Activated CD4-positive, alpha-beta T cell treated with anti-CD3 and anti-CD28 coated beads, Interleukin-2, amount 50 U/mL, for 24 hours (primary cell): ENCODE results near the gene CEP97.

ENCODE experiments used
- DNase-seq, 2 donors: peaks; one replicate each; pipeline ENCODE4 v3.0.0-alpha.2; 2020; ENCODE audit warnings: low read depth in 1 of 2, low spot score in 1 of 2

The CEP97 gene

GRCh38 chr3:101811875-101812274 lies 87.5 kb downstream of the CEP97 start:
- no peak for DNase-seq

GRCh38 chr3:101812895-101813294 lies 88.5 kb downstream of the CEP97 start:
- no peak for DNase-seq

- no peak for DNase-seq
Observed at GRCh38 chr3:101813817-101814440, 89.5 kb downstream of the CEP97 start.

DNA sequence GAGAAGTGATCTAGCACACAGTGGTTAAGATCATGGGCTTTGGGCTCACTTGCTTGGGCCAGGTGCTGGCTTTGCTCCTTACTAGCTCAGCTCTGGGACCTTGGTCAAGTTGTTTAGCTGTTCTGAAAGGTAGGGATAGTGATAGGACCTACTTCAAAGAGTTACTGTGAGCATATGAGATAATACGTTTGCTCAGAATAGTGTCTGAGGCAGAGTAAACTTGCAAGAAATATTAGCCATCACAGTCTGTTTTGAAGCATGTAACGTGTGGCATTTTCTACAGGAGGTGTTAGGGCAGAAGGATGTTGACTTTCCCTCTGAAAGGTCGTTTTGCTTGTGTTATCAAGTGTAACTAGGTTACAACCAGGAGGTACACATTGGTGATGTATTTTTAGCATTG lies 90.4 kb downstream of the CEP97 start:
- no peak for DNase-seq

DNA sequence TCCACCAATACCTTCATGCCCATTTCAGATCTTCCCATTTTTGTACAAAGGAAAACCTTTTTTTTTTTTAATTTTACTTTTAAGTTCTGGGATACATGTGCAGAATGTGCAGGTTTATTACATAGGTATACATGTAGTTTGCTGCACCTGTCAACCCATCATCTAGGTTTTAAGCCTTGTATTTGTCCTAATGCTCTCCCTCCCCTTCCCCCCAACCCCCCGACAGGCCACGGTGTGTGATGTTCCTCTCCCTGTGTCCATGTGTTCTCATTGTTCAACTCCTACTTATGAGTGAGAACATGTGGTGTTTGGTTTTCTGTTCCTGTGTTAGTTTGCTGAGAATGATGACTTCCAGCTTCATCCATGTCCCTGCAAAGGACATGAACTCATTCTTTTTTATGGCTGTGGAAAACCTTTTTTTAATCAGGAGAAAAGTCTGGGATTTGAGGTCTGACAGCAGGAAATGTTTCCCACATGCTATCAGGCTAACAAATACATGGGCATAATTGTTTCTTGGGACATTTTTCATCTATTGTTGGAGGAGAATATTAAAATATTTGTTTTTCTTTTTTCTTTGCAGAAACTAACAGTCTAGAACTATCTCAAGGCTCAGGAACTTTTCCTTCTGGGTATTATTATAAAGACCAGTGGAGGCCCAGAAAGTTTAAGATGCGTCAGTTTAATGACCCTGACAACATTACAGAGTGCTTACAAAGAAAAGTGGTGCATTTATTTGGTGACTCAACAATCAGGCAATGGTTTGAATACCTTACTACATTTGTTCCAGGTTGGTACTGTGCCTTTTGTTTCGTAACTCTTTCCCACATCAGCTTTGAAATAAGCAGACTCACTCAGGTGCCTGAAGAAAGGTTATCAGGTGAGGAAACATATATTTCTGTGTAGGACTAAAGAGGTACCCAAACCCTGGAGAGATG lies 92.1 kb downstream of the CEP97 start:
- DNase-seq, result no peak

GRCh38 chr3:101817992-101818391 lies 93.6 kb downstream of the CEP97 start:
- DNase-seq, result no peak

DNA sequence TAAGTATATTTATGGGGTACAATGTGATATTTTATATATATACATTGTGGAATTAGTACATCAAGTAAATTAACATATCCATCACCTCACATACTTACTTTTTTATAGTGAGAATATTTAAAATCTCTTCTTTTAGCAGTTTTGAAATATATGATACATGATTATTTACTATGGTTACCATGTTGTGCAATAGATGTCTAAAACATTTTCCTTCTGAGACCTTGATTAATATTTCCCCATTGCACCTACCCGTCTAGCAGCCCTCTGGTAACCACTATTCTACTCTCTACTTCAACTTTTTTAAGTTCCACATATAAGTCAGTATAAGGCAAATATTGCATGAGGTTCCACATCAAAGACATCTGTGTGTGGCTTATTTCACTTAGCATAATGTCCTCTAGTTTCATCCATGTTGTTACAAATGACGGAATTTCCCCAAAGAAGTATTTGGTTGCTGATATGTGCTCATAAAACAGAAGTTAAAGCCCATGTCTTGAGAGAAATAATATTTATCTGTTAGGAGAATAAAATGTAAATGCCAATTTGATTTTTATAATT lies 95.3 kb downstream of the CEP97 start:
- DNase-seq, result no peak
